GM10248 (cell line): ENCODE results near the gene YTHDC2.

ENCODE experiments used
- CTCF ChIA-PET: fragments of 300-600 bp; sonication (Branson Sonifier 250); formaldehyde crosslinking; extraction: SDS; loops from one replicate; lab custom pipeline; 2021; ENCODE audit warnings: antibody characterized with exemption; lab: Yijun Ruan, JAX
- POLR2A ChIA-PET: fragments of 350-650 bp; sonication (Branson Sonifier 250); formaldehyde crosslinking; extraction: SDS; loops from one replicate; lab custom pipeline; 2020; ENCODE audit warnings: antibody characterized with exemption; lab: Yijun Ruan, JAX
- DNase-seq: peaks from one replicate; pipeline ENCODE4 v3.0.0; 2012; ENCODE audit errors: extremely low spot score
- CTCF ChIP-seq: IDR thresholded peaks from 2 replicates; pipeline ENCODE4 v1.5.1; 2012; ENCODE audit warnings: mild to moderate bottlenecking, low read depth; ENCODE audit errors: extremely low read depth, missing control alignments, control extremely low read depth

Gene YTHDC2

GRCh38 chr5:113634957-113635356, 121.5 kb downstream of the YTHDC2 start:
- no peak for TF ChIP-seq CTCF
- ChIA-PET POLR2A (no interaction called here), CTCF (interaction anchor here (2.3 kb wide), 1 partner anchor 9 kb away, joined by 5 read pairs; no protein-coding TSS in a partner anchor)
- DNase-seq: no peak

- CTCF ChIA-PET: interaction anchor here (1.2 to 1.6 kb wide), 2 partner anchors 11 to 14 kb away, joined by 3 to 4 read pairs; no protein-coding TSS in a partner anchor
Observed at GRCh38 chr5:113641715-113642114, 128.2 kb downstream of the YTHDC2 start.

More at GRCh38 chr5:113641715-113642114, 128.2 kb downstream of the YTHDC2 start:
- TF ChIP-seq CTCF: no peak
- POLR2A ChIA-PET: no interaction called here
- DNase-seq: no peak
